Measurements from ENCODE around the gene HHATL.

Gene HHATL

DNA sequence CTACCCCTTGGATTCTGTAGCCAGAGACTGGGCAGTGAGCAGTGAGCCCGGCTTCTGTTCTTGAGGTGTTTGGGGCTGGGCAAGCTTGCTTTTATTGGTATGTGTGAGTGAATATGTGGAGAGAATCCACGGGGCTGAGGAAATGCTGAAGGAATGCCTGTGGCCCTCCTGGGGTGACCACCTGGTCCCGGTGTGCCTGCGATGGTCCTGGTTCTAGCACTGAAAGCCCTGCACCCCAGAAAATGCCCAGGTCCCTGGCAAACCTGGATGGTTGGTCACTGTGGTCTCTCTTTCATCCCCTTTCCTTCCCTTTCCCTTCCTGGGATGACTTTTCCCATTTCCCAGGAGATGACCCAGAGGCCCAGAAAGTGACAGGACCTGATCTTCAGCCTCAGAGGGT, 44.9 kb downstream of the HHATL start:
- TF ChIP-seq TAF1 (IDR thresholded peaks at IDR 0.05; ENCODE audit: low read depth), result no peak
- TF ChIP-seq CREB1 (IDR thresholded peaks at IDR 0.05; ENCODE audit: low read depth), result no peak
- TF ChIP-seq, protein P1, sequence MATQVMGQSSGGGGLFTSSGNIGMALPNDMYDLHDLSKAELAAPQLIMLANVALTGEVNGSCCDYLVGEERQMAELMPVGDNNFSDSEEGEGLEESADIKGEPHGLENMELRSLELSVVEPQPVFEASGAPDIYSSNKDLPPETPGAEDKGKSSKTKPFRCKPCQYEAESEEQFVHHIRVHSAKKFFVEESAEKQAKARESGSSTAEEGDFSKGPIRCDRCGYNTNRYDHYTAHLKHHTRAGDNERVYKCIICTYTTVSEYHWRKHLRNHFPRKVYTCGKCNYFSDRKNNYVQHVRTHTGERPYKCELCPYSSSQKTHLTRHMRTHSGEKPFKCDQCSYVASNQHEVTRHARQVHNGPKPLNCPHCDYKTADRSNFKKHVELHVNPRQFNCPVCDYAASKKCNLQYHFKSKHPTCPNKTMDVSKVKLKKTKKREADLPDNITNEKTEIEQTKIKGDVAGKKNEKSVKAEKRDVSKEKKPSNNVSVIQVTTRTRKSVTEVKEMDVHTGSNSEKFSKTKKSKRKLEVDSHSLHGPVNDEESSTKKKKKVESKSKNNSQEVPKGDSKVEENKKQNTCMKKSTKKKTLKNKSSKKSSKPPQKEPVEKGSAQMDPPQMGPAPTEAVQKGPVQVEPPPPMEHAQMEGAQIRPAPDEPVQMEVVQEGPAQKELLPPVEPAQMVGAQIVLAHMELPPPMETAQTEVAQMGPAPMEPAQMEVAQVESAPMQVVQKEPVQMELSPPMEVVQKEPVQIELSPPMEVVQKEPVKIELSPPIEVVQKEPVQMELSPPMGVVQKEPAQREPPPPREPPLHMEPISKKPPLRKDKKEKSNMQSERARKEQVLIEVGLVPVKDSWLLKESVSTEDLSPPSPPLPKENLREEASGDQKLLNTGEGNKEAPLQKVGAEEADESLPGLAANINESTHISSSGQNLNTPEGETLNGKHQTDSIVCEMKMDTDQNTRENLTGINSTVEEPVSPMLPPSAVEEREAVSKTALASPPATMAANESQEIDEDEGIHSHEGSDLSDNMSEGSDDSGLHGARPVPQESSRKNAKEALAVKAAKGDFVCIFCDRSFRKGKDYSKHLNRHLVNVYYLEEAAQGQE (IDR thresholded peaks at IDR 0.05; ENCODE audit: low read depth), result no peak
- TF ChIP-seq NFIC (IDR thresholded peaks at IDR 0.05), result no peak

DNA sequence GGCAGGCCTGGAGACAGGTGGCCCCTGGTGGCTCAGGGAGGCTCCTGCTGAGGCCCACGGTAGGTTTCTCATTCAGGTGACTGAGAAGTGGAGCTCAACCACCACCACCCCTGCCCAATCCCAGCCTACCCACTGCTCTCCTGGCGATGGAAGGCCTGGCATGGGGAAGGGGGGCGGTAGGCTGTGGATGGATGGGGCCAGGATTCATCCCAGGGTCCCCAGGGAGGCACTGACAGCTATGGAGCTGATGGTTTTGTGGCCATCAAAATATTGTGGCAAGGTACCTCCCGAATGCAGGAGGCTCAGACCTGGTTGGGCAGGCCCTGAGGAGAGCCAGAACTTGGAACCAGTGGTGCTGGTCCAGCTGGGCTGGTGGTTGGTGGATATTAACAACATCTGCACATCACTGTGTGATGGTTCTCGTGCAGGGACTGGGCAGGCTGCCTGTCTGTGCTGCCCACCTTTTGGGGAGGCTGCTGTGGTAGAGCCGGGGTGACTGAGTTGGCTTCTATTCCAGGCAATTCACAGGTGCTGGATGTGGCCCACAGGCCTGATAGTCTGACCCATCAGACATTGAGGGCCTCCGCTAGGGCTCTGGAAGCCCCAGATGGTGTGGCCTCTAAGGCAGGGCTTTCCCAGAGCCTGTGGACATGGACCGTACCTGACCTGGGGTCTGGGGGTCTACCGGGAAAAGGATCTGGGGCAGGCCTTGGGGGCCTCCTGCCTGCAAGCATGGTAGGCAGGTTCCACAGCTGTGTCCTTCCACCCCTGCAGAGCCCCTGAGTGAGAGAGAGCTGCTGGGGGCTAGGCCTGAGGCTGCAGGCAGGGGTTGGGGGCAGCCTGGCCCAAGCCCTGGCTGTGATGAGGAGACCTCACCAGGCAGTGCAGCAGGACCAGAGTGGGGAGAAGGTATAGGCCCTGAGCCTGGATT, 45.7 kb downstream of the HHATL start:
- TF ChIP-seq, protein P2, sequence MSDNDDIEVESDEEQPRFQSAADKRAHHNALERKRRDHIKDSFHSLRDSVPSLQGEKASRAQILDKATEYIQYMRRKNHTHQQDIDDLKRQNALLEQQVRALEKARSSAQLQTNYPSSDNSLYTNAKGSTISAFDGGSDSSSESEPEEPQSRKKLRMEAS (IDR thresholded peaks at IDR 0.05), result no peak
- TF ChIP-seq FOXM1 (IDR thresholded peaks at IDR 0.05; ENCODE audit: borderline replicate concordance, low read depth), result no peak
- TF ChIP-seq EP300 (IDR thresholded peaks at IDR 0.05; ENCODE audit: borderline replicate concordance), result no peak
- no peak for TF ChIP-seq TAF1 (IDR thresholded peaks at IDR 0.05; ENCODE audit: low read depth)
- no peak for TF ChIP-seq EGR1 (IDR thresholded peaks at IDR 0.05)

DNA sequence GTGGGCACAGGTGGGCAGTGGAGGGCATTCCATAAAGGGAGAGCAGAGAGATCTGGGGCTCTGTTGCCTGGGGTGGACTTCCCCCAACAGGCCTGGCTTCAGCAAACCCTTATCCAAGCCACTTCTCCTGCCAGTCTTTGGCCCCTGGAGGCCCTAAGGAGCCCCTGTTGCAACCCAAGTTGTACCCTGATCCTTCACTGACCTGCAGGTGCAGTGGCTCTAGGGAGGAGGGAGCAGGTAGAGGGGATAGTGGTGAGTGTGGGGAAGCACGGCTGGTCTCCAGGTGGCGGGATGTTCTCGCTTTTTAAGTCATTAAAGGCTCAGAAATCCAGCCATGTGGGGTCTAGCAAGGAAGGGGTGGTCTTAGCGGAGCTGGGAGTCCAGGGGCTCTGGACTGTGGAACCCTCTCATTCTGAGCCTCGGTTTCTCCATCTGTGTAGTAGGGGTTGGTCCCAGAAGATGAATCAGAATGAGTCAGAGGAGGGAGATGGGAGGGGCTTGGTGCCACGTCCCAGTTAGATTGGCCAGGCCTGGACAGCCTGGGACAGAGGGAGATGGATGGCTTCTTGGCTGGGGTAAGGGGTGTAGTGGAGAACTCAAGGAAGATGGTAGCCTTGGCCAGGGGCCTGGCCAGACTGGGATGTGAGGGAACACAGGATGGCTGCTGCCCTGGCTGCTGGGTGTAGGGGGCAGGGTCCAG, 46.5 kb downstream of the HHATL start:
- TF ChIP-seq TCF12 (IDR thresholded peaks at IDR 0.05; ENCODE audit: low read depth) (no peak), ZBTB7A (IDR thresholded peaks at IDR 0.05; ENCODE audit: low read depth) (no peak), RAD21 (IDR thresholded peaks at IDR 0.05; ENCODE audit: low read depth) (no peak), NFIC (IDR thresholded peaks at IDR 0.05) (no peak)

DNA sequence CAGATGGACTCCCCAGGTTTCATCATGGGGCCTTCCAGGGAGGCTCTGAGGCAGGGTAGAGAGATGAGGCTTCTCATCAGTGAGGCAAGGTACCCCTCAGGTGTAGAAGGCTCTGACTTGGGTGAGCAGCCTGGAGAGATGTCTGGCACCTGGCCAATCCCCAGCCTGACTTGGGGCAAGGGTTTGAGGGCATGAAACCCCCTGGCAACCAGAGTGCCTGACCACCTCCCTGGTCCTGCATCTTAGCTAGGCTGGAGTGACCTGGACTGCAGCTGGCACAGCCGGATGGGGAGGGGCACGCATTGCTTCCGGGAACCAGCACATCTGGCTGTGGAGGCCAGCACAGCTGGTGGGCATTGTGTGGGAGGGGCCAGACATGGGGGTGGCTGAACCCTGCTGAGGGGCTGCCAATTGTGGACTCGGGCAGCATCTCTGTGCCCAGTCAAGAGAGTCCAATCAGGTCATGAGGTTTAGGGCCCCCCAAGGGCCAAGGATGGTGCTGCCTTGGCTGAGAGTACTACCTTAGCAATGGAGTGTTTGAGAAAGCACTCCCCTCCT, 47.2 kb downstream of the HHATL start:
- TF ChIP-seq CREB1 (IDR thresholded peaks at IDR 0.05; ENCODE audit: low read depth), result no peak
- TF ChIP-seq TAF1 (IDR thresholded peaks at IDR 0.05; ENCODE audit: low read depth), result no peak
- 0 out of 2 replicates have a peak, but pooled peaks have one; percentile 42 for TF ChIP-seq EGR1 (IDR thresholded peaks at IDR 0.05)
- no peak for TF ChIP-seq RAD21 (IDR thresholded peaks at IDR 0.05; ENCODE audit: low read depth)
- TF ChIP-seq, protein P1 (IDR thresholded peaks at IDR 0.05; ENCODE audit: low read depth), result no peak
- no peak for TF ChIP-seq YY1 (IDR thresholded peaks at IDR 0.05; ENCODE audit: low read depth)
- TF ChIP-seq TCF12 (IDR thresholded peaks at IDR 0.05; ENCODE audit: low read depth), result peak; percentile 36; the same call in 1 of the 2 replicates
- TF ChIP-seq ZBTB7A (IDR thresholded peaks at IDR 0.05; ENCODE audit: low read depth), result no peak
- peak; percentile 80 for TF ChIP-seq NFIC (IDR thresholded peaks at IDR 0.05)
- no peak for TF ChIP-seq TEAD4 (IDR thresholded peaks at IDR 0.05)
- no peak for TF ChIP-seq CEBPB (IDR thresholded peaks at IDR 0.05)
- no peak for TF ChIP-seq FOXM1 (IDR thresholded peaks at IDR 0.05; ENCODE audit: borderline replicate concordance, low read depth)
- peak; percentile 69 for TF ChIP-seq EP300 (IDR thresholded peaks at IDR 0.05; ENCODE audit: borderline replicate concordance)

DNA sequence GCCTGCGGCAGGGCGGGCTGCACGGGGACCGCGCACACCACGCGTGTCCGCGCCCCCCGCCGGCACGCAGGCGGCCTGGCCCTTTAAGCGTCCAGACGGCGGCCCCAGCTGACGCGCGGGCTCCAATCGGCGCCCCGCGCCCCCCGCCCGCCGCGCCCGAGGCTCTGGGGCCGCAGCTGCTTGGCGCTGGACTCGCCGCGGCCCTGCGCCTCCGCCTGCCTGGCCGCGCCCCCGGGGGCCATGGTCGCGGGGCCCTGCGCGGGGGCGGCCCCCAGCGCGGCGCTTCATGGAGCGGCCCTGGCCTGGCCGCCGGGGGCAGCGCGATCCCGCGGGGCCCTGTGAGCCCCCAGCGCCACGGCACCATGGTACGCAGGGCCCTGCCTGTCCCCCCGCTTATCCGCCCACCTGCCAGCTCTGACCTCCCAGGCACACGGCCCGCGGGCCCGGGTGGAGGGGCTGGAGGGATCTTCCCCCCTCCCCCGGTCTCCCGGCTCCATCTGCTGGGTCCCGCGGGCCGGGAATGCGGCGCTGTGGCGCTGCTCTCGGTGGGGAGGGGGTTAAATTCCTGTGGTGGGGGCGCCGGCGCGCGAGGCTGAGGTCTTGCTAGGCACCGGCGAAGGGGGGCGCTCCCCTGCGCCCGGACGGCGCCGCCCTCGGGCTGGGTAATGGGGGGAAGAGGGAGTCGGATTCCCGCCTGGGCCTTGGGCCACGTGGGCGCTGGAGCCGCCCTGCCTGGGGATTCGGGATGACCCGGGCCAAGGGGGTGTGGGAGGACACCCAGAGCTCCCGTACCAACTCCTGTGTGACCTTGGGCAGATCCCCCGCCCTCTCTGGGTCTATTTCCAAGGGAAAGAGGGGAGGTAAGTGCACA, 48.0 kb downstream of the HHATL start:
- TF ChIP-seq YY1 (IDR thresholded peaks at IDR 0.05; ENCODE audit: low read depth) (peak; percentile 57; the same call in 1 of the 2 replicates), TCF12 (IDR thresholded peaks at IDR 0.05; ENCODE audit: low read depth) (peak; percentile 62; the same call in 1 of the 2 replicates), TAF1 (IDR thresholded peaks at IDR 0.05; ENCODE audit: low read depth) (no peak), NFIC (IDR thresholded peaks at IDR 0.05) (0 out of 2 replicates have a peak, but pooled peaks have one; percentile 7), FOXM1 (IDR thresholded peaks at IDR 0.05; ENCODE audit: borderline replicate concordance, low read depth) (no peak), CEBPB (IDR thresholded peaks at IDR 0.05) (no peak), EP300 (IDR thresholded peaks at IDR 0.05; ENCODE audit: borderline replicate concordance) (no peak), RAD21 (IDR thresholded peaks at IDR 0.05; ENCODE audit: low read depth) (no peak), ZBTB7A (IDR thresholded peaks at IDR 0.05; ENCODE audit: low read depth) (peak; percentile 83), TEAD4 (IDR thresholded peaks at IDR 0.05) (peak; percentile 85)
- TF ChIP-seq, protein P2 (IDR thresholded peaks at IDR 0.05), result peak; percentile 97
- TF ChIP-seq, protein P3, sequence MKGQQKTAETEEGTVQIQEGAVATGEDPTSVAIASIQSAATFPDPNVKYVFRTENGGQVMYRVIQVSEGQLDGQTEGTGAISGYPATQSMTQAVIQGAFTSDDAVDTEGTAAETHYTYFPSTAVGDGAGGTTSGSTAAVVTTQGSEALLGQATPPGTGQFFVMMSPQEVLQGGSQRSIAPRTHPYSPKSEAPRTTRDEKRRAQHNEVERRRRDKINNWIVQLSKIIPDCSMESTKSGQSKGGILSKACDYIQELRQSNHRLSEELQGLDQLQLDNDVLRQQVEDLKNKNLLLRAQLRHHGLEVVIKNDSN (IDR thresholded peaks at IDR 0.05), result peak; percentile 85

All from Ishikawa (cell line).